K562 (cell line): ENCODE results near the gene SLC37A3. TPM values are rescaled to one million over a fixed set of nuclear protein-coding genes. Genes with fewer than 3 reads are reported as not detected.

ENCODE experiments used
- ASH1L ChIP-seq: fragments of 450-650 bp; IDR thresholded peaks from 2 replicates; pipeline ENCODE4 v1.6.1; 2018; ENCODE audit warnings: borderline replicate concordance, mild to moderate bottlenecking, low read depth; ENCODE audit not compliant: partially characterized antibody
- ATF1 ChIP-seq, 2 experiments: fragments of 450-650 bp in 1 of 2; IDR thresholded peaks; 2 replicates each; pipeline ENCODE4 v1.6.1; 2016; ENCODE audit warnings: missing compliant biosample characterization in 1 of 2, missing genetic modification characterization in 1 of 2
- ESRRB ChIP-seq: fragments of 250-450 bp; sonication (Bioruptor Pico); IDR thresholded peaks from 2 replicates; pipeline ENCODE4 v1.5.0; 2020; ENCODE audit warnings: mild to moderate bottlenecking, moderate library complexity, borderline replicate concordance
- EWSR1 ChIP-seq: fragments of 450-650 bp; IDR thresholded peaks from 2 replicates; pipeline ENCODE4 v1.6.1; 2018; ENCODE audit warnings: borderline replicate concordance, mild to moderate bottlenecking, low read depth, moderate library complexity; ENCODE audit not compliant: partially characterized antibody
- HDGF ChIP-seq: fragments of 450-650 bp; IDR thresholded peaks from 2 replicates; pipeline ENCODE4 v1.6.1; 2016
- KLF10 ChIP-seq: fragments of 250-450 bp; sonication (Bioruptor Pico); IDR thresholded peaks from 2 replicates; pipeline ENCODE4 v1.6.1; 2021; ENCODE audit warnings: matching md5 sums
- MAZ ChIP-seq, 2 experiments: fragments of 450-650 bp in 1 of 2; sonication (generic) in 1 of 2; formaldehyde crosslinking; IDR thresholded peaks in 1 of 2; conservative IDR thresholded peaks in 1 of 2; 2 replicates each; pipeline versions ENCODE4 v1.4.0 to v1.5.0; 2020; ENCODE audit warnings: mild to moderate bottlenecking in 1 of 2, missing genetic modification reagents in 1 of 2
- MEIS2 ChIP-seq: fragments of 450-650 bp; IDR thresholded peaks from 2 replicates; pipeline ENCODE4 v1.6.1; 2014; ENCODE audit warnings: mild to moderate bottlenecking; ENCODE audit not compliant: partially characterized antibody
- MTA1 ChIP-seq: fragments of 450-650 bp; IDR thresholded peaks from 2 replicates; pipeline ENCODE4 v1.6.1; 2017; ENCODE audit warnings: borderline replicate concordance
- NELFE ChIP-seq: IDR thresholded peaks from 2 replicates; pipeline ENCODE4 v1.6.1; 2011; ENCODE audit warnings: mild to moderate bottlenecking; ENCODE audit not compliant: insufficient read depth, insufficient read length
- PML ChIP-seq: IDR thresholded peaks from 2 replicates; pipeline ENCODE4 v1.6.1; 2012; ENCODE audit warnings: low read length, inconsistent platforms
- XRCC5 ChIP-seq: fragments of 200-400 bp; formaldehyde crosslinking; IDR thresholded peaks from 2 replicates; pipeline ENCODE4 v1.6.1; 2017; ENCODE audit warnings: low read depth, mild to moderate bottlenecking, low read length
- ZBTB40 ChIP-seq, 2 experiments: fragments of 450-650 bp in 1 of 2; sonication (generic) in 1 of 2; formaldehyde crosslinking in 1 of 2; IDR thresholded peaks; 2 replicates each; pipeline versions ENCODE4 v1.7.1 to v1.9.0; 2016 to 2022; ENCODE audit warnings: inconsistent platforms in 1 of 2, mild to moderate bottlenecking in 1 of 2, missing genetic modification reagents in 1 of 2
- ZNF324 ChIP-seq: fragments of 250-450 bp; sonication (Bioruptor Pico); IDR thresholded peaks from 2 replicates; pipeline ENCODE4 v1.4.0; 2020; ENCODE audit warnings: mild to moderate bottlenecking
- ZNF696 ChIP-seq: fragments of 250-450 bp; sonication (Bioruptor Pico); conservative IDR thresholded peaks from 2 replicates; pipeline ENCODE4 v1.4.0; 2020; ENCODE audit warnings: mild to moderate bottlenecking, moderate library complexity
- polyA plus RNA-seq, 8 experiments: library from polyadenylated mRNA; depleted of rRNA in 4 of 8; stranded (reverse) in 5 of 8; unstranded in 3 of 8; fragments of >200 nt; fragmentation: Nextera tagmentation in 2 of 8; fragmentation: Illumina TruSeq in 1 of 8; extraction: Ambion mirVana in 2 of 8; extraction: Trizol in 1 of 8; gene quantifications; 2 replicates each; pipeline versions ENCODE4 v1.2.1 to v1.2.3, GENCODE V29; 2011 to 2014; ENCODE audit warnings: inconsistent platforms in 1 of 8, missing spikeins in 1 of 8
- total RNA-seq, 7 experiments: library from RNA; depleted of rRNA in 6 of 7; stranded (reverse); fragments of >200 nt in 6 of 7; fragmentation: Illumina TruSeq in 2 of 7; extraction: Trizol in 2 of 7; gene quantifications; 2 replicates each; pipeline versions ENCODE4 v1.2.1 to v1.2.3, GENCODE V29; 2011 to 2021; ENCODE audit warnings: low replicate concordance in 1 of 7

Gene SLC37A3
- total and polyA plus RNA-seq, 9 of the 15 experiments (the other 6 are each of a cell fraction or from before 2014, with no cell fraction given), result 11.7 to 59.1 (median 26.8) TPM

GRCh38 chr7:140322759-140323158 lies 75.6 kb downstream of the SLC37A3 start (continued):
- TF ChIP-seq ZBTB40 (IDR thresholded peaks at IDR 0.05), result 0 out of 2 replicates have a peak, but pooled peaks have one; percentile 21
- TF ChIP-seq ZBTB40 (CRISPR knock-in tag; IDR thresholded peaks at IDR 0.05), result no peak
- TF ChIP-seq PML, result peak; percentile 94
- TF ChIP-seq ZNF696, result no peak
- TF ChIP-seq XRCC5, result peak; percentile 32; the same call in 1 of the 2 replicates
- no peak for TF ChIP-seq ATF1 (CRISPR knock-in tag; IDR thresholded peaks at IDR 0.05)
- 0 out of 2 replicates have a peak, but pooled peaks have one; percentile 44 for TF ChIP-seq ATF1 (tag; IDR thresholded peaks at IDR 0.05)
- TF ChIP-seq ZNF324, result no peak
- no peak for TF ChIP-seq ASH1L
- TF ChIP-seq EWSR1, result no peak
- TF ChIP-seq ESRRB, result no peak
- no peak for TF ChIP-seq NELFE
- TF ChIP-seq MEIS2, result peak; percentile 94
- no peak for TF ChIP-seq MTA1
- no peak for TF ChIP-seq HDGF
- TF ChIP-seq MAZ (CRISPR knock-in tag; conservative IDR thresholded peaks at IDR 0.05 in 1 of 2, IDR thresholded peaks at IDR 0.05 in 1 of 2), result peak in 1 of 2 experiments; percentile 56; a peak in 2 of 4 replicates
- TF ChIP-seq KLF10 (CRISPR knock-in tag), result no peak
